Activated naive CD4-positive, alpha-beta T cell treated with Interleukin-2 at 50 U/mL for 16 hours (primary cell): ENCODE results near the gene SREBF2.

ENCODE experiments used
- DNase-seq: peaks from one replicate; pipeline ENCODE4 v3.0.0-alpha.2; 2020

SREBF2 gene

DNA sequence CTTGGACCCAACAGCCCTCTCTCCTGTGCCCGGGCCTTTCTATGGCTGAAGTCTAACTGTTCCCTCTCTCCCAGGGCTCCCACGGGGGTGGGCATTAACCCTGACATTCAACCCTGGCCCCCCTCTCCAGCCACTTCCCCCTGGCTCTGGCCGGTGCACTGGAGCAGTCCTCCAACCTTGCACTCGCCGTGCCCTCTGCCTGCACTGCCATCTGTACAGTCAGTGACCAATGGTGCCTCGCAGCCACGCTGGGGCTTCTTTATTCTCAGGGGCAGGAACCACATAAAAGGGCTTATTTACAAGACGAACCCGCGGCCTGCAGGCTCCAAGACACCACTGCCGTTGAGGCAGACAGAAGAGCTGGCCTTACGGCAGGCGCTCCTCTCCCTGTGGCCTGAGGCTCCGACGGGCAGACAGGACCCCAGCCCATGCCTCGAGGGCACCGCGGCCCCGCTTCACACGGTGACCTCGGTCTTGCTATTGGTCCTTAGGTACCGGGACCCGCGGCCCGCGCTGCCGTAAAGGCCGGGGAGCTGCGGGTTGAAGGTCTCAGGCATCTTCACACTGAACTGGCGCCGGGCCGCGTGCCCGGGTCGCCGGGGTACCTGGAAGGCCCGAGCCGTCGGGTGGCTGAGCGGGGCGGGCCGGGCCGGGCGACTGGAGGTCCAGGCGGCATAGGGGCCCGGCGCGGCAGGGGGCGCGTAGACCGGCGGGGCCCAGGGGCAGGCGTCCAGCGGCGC, 76.6 kb downstream of the SREBF2 start:
- DNase-seq, result no peak

DNA sequence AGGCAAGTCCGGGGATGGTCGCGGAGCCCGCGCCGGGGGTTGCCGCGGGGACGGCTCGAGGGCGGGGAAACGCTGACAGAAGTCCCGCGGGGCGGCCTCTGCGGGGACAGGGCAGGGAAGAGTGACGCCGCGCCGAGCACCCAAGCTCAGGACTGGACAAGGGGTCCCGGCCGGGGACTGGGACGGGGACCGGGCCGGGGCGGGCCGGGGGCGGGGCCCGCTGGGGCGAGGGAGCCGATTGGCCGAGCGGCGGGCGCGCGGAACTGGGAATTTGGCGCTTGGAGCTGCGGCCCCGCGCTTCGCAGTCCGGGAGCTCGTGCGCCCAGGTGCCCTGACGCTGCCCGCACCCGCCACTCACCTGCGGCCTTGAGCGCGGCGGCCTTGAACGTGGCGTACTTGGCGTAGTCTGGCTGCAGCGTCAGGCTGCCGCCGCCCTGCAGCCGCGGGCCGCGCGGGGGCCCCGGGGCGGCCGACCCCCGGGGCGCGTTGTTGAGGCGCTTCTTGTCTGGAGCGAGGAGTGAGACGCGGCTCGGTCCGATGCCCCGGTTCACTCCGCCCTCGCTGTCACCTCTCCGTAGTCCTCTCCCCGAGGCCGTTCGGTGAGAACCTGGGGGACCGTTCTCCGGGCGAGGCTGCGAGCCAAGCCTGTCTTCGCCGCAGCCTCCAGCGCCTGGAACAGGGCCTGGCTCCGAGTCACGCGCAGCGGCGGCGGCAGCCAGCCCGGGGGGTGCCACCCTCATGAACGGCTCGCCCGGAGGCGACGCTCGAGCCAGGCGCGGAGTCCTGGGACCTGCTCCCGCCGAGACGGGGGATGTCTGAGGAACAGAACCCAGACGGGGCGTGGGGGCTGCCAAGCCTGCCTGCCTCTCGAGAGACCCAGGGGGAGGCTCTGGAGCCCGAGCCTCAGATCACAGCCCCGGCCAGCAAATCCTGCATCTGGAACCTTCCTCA, 77.4 kb downstream of the SREBF2 start:
- DNase-seq, result peak; percentile 38

GRCh38 chr22:41911001-41911611, 78.2 kb downstream of the SREBF2 start:
- DNase-seq, result peak; percentile 35

- DNase-seq, result no peak
Observed at GRCh38 chr22:41912338-41913039, 79.6 kb downstream of the SREBF2 start.

- DNase-seq, result no peak
Observed at GRCh38 chr22:41913040-41913719, 80.3 kb downstream of the SREBF2 start.

GRCh38 chr22:41913842-41914534, 81.1 kb downstream of the SREBF2 start:
- DNase-seq, result no peak

- DNase-seq, result no peak
Observed at GRCh38 chr22:41914611-41915034, 81.7 kb downstream of the SREBF2 start.

DNA sequence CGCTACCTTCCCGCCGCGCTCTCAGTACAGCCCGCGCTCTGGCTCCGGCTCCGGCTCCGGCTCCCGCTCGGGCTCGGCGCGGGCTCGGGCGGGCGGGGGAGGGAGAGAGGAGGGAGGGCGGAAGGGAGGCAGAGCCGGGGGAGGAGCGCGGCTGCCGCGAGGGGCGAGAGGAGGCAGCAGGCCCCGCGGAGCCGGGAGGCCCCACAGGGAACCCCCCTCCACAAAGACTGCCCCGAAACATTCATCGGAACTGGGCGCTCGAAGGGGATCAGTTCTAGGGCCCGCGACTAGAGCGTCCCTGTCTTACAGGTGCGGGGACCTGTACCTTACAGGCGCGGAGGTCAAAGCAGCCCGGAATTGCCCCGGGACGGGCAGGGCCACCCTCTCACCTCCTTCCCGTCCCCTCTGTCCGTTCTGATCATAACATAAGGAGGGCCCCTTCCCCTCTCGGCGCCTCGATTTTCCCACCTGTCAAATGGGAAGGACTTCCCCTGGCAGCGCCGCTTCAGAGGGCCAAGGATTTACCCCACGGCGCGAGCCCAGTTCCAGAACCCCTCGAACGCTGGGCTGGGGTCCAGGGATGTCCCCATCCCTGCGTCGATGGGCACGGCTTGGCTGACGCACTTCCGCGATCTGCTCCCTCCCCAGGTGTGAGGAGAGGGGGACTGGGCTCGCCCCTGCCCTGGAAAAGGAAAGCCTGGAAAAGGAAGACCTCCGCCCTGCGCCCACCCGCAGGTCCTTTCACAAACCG, 82.3 kb downstream of the SREBF2 start, which contains the start of gene SHISA8:
TSS of gene SHISA8 (minus strand) at position 40 of the 751 bp plus-strand sequence. CDS start 407 bp downstream, outside the sequence.
- DNase-seq, result peak; percentile 60

DNA sequence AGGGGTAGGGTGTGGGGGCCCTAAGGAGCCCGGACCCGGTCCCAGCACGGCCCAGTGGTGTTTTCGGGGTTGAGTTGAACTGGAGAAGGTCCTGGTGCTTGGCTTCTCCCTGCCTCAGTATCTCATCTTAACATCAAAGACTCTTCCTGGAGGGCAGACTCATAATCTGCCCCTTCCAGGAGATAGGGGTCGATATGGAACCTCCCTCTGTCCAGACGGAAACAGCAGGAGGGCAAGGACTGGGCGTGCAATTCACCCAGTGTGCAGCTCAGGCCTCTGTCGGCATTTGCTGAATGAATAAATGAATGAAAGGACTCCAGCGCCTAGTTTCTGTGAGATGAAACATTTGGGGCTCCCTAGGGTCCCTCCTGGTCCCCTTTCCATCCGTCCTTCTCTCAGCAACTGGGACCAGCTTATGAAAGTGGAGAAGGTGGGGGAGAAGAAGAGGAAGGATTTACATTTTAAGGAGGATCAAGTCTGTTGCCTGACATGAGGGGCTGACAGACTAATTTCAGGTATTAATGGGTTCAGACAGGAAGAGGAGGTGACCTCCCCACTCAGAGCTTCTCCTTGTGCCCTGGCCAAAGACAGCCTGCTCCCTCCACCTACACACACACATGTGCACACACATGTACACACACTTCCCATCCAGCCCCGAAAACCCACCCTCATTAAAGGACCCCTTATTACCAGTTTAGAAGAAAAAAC, 83.0 kb downstream of the SREBF2 start:
- no peak for DNase-seq

DNA sequence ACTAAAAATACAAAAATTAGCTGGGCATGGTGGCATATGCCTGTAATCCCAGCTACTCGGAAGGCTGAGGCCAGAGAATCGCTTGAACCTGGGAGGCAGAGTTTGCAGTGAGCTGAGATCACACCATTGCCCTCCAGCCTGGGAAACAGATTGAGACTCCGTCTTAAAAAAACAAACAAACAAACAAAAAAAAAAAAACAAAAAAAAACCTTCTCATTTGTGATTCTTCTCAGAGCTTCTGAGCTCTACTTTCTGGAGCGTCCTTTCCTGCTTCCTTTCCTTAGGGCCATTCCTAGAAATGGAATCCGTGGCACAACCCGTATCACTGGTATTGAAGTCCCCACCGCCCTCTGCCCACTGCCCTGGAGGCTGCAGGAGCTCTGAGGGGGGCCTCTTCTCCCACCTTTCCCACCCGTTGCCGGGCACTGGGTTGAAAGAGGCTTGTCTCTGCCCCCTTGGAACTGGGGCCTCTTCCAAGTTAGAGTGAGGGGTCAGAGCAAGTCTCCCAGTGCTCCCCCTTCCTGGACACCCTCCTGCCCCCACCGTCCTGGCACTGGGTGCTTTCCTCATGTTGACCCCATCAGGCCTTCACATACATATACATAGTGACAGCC, 83.9 kb downstream of the SREBF2 start:
- DNase-seq, result no peak

DNA sequence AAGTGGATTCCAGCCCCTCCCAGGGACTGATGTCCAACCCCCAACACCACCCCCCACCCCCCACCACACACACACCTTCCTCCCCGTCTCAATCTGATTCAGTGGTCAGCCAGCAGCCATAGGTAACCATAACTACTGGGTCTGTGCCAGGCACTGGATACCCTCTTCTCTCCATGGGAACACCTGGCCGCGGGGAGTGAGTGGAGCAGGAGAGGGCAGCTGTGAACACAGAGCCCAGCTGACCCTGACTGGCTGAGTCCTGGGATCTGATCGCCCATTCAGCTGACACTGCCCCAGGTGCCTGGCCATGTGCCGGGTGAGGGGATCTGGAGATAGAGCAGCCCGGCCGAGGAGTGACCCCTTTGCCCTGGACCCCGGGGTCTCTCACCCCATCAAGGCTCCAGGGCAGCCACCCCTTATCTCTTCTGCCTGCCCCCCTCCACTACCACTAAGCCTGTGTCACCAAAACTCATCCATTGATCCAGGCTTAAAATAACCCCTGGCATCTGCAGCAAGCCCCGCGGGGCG, 84.5 kb downstream of the SREBF2 start:
- no peak for DNase-seq

DNA sequence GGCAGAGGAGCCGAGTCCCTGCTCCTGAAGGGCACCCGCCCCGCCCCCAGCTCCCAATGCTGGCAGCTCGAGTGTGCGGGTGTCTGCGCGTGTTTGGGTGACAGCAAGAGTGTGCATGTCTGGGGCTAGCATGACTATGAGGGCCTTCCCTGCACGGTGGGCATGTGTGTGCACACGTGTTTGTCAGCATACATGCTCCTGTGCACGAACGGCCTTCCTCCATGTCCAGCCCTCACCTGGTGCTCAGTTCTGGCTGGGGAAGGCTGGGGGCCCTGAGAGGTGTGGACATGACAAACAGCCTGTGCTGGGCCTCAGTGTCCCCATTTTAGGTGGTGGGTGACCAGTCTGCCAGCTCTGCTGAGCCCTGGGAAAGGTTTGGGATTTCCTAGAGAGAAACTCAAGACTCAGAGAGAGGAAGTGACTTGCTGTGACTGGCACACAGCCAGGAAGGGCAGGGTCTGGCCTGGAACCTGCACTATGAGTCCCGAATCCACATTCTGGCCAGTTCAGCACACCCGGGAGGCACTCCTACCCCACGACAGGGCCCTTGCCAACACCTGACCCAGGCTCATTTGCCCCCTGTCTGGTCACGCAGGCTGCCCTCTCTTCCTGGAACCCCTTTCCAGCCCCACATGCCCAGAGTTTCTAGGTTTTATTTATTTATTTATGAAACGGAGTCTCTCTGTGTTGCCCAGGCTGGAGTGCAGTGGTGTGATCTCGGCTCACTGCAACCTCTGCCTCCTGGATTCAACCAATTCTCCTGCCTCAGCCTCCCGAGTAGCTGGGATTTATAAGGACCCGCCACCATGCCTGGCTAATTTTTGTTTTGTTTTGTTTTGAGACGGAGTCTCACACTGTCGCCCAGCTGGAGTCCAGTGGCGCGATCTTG, 85.2 kb downstream of the SREBF2 start:
- DNase-seq, result no peak

DNA sequence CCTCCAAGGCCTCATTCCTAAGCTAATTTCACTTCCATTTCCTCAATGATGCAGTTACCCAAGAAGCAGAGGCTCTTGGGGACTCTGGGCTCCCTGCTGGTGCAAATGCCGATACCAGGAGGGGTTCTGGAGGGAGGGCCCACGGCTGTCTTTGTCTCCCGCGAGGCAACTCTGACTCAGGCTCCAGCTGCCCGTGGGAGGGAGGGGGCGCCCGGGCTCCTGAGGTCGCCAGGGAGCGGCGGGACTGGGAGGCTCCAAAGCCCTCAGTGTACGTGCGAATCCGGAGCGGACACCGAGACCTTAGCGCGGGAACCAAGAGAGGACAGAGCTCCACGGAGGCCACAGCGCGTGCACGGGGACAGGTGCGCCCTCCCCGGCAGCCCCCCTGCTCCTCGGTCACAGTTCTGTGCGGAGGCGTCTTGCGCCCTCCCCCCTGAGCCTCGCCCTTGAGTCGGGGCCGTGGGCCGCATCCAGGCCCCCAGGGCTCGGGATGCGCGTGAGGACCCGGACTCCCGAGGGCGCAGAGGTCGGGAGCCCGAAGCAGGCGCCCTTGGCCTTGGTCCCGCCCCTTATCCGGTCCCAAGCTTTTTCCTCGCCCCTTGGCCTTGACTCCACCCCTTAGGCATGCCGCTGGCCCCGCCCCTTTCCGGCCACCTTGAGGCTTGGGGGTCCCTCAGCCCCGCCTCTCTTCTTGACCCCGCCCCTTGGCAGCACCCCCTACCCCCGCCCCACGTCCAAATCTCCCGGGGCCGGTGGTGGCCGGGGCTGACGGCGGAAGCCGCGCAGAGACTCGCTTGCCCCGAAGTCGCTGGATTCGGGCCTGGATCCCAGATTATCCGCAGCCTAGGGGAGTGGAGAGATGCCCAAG, 86.7 kb downstream of the SREBF2 start:
- peak; percentile 54 for DNase-seq

- DNase-seq, result no peak
Observed at GRCh38 chr22:41920271-41920976, 87.5 kb downstream of the SREBF2 start.

- DNase-seq, result no peak
Observed at GRCh38 chr22:41922328-41922727, 89.4 kb downstream of the SREBF2 start.

GRCh38 chr22:41922940-41923594, 90.2 kb downstream of the SREBF2 start:
- DNase-seq, result no peak
